ENCODE measurements around the gene ZHX3. TPM values are rescaled to one million over a fixed set of nuclear protein-coding genes. Genes with fewer than 3 reads are reported as not detected.

ZHX3 gene
- total RNA-seq, 4 donors from 2014 or later = 20.1 to 30.0 (median 25.9) TPM

DNA sequence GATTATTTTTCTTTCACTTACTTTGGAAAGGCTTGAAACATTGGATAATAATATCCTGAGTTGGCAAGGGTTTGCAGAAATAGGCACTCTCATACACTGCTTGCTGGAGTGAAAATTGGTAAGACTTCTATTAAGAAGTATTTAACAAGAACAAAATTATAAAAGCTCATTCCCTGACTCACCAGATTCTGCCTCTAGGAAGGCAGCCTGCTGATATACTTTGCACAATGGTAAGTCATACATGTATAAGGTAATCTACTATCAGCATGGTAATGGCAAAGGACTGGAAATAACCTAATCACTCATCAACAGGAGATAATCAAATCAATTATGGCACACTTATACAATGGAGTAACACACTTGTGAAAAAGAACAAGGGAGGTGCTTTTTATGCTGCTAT, 94.4 kb downstream of the ZHX3 start:
- no peak for DNase-seq

DNA sequence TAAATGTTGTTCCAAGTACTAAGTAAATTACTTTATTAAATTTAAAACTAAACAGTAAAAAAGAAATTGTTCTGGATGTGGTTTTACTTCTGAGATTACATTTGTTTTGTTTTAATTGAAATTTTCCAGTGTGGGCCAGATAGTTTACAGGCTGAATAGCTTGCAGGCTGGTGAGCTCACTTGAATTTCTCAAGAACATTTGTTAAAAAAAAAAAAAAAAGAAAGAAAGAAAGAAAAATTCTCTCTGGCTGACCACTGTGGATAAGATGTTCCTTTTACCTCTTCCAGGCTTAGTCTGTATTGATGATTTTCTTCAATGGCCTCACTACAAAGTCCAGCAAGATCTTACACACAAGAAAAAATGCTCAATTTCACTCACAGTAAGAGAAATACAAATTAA, 94.8 kb downstream of the ZHX3 start:
- intact Hi-C loops (cut with DNase I; ENCODE audit: low total_unique reads) = no loop called here
- no peak for ATAC-seq

More for the DNA sequence above, 94.4 kb downstream of the ZHX3 start:
- intact Hi-C loops (cut with DNase I; ENCODE audit: low total_unique reads) = no loop called here
- in situ Hi-C loops (cut with MboI; ENCODE audit: low sequenced_read_pairs in 4 of 4) = loop anchor here in 1 of 4 donors (10.0 kb wide), 1 partner anchor 48 kb away; no protein-coding TSS in a partner anchor
- H3K4me3 ChIP-seq = no peak overlapping the region
- H3K36me3 ChIP-seq = no peaks in the 10 kb centered on the region
- no peaks in the 10 kb centered on the region for H3K27me3 ChIP-seq
- ATAC-seq = no peak
- no peak overlapping the region for H3K27ac ChIP-seq
- peaks cover 17 to 22% of the 10 kb centered on the region in 2 donors for H3K4me1 ChIP-seq
- TF ChIP-seq, protein P1, sequence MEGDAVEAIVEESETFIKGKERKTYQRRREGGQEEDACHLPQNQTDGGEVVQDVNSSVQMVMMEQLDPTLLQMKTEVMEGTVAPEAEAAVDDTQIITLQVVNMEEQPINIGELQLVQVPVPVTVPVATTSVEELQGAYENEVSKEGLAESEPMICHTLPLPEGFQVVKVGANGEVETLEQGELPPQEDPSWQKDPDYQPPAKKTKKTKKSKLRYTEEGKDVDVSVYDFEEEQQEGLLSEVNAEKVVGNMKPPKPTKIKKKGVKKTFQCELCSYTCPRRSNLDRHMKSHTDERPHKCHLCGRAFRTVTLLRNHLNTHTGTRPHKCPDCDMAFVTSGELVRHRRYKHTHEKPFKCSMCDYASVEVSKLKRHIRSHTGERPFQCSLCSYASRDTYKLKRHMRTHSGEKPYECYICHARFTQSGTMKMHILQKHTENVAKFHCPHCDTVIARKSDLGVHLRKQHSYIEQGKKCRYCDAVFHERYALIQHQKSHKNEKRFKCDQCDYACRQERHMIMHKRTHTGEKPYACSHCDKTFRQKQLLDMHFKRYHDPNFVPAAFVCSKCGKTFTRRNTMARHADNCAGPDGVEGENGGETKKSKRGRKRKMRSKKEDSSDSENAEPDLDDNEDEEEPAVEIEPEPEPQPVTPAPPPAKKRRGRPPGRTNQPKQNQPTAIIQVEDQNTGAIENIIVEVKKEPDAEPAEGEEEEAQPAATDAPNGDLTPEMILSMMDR (IDR thresholded peaks at IDR 0.05 in 4 of 5, conservative IDR thresholded peaks at IDR 0.05 in 1 of 5) = no peak
- H3K9me3 ChIP-seq = no peaks in the 10 kb centered on the region

DNA sequence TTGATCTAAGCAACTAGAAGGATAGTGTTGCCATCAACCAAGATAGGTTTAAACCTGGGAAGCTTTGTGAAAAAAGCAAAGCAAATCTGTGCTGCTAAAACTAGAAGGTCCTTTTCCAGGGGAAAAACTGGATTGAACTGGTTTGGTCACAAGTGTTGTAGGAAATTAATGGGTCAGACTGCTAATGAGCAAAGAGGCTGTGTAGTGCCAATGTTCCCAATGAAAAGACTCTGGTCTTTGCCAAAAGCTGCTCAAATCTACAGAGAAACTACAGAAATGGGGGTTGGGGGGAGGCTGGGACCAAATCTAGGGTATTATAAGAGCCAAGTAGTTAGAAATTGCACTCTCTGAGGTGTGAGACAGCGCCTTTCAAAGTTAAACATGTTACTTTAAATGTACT, 95.2 kb downstream of the ZHX3 start:
- no peak overlapping the region for H3K4me3 ChIP-seq
- TF ChIP-seq, protein P1 (IDR thresholded peaks at IDR 0.05 in 4 of 5, conservative IDR thresholded peaks at IDR 0.05 in 1 of 5) = no peak
- TF ChIP-seq POLR2A (IDR thresholded peaks at IDR 0.05) = no peak
- no peaks in the 10 kb centered on the region for H3K27me3 ChIP-seq
- intact Hi-C loops (cut with DNase I; ENCODE audit: low total_unique reads) = no loop called here
- no peak overlapping the region for H3K27ac ChIP-seq
- no peaks in the 10 kb centered on the region for H3K9me3 ChIP-seq
- H3K4me1 ChIP-seq = peaks cover 15 to 22% of the 10 kb centered on the region in 2 donors
- ATAC-seq = no peak
- no peak for DNase-seq
- H3K36me3 ChIP-seq = no peaks in the 10 kb centered on the region
- in situ Hi-C loops (cut with MboI; ENCODE audit: low sequenced_read_pairs in 4 of 4) = loop anchor here in 1 of 4 donors (10.0 kb wide), 1 partner anchor 47 kb away; no protein-coding TSS in a partner anchor

More for the DNA sequence above, 94.8 kb downstream of the ZHX3 start:
- TF ChIP-seq, protein P1 (IDR thresholded peaks at IDR 0.05 in 4 of 5, conservative IDR thresholded peaks at IDR 0.05 in 1 of 5) = no peak
- no peak for TF ChIP-seq POLR2A (IDR thresholded peaks at IDR 0.05)
- Histone ChIP-seq H3K4me3 (no peak overlapping the region), H3K4me1 (peaks cover 15 to 22% of the 10 kb centered on the region in 2 donors), H3K9me3 (no peaks in the 10 kb centered on the region), H3K27ac (no peak overlapping the region), H3K36me3 (no peaks in the 10 kb centered on the region), H3K27me3 (no peaks in the 10 kb centered on the region)
- no peak for DNase-seq
- in situ Hi-C loops (cut with MboI; ENCODE audit: low sequenced_read_pairs in 4 of 4) = loop anchor here in 1 of 4 donors (10.0 kb wide), 1 partner anchor 48 kb away; no protein-coding TSS in a partner anchor

DNA sequence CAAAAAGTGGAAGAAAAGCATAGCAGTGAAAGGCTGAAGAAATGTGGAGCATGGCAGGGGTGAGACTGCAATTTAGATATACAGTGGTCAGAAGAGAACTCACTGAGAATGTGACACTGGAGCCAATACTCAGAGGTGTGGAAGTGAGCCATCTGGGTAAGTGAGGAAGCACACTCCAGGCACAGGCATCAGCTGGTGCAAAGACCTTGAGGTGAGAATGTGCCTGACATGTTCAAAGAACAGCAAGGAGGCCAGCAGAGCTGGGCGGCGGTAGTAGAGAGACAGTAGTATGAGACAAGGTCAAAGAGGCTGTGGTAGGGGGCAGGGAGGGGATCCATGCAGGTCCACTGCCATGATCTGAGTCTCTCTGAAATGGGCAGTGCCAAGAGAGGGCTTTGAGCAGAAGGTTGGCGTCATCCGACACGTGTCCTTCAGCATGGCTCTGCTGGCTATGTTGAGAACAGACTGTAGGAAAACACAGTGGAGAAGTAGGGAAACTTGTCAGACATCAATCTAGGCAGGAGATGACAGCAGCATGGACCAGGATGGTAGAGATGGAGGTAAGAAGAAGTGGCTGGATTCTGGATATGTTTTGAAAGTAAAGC, 95.8 kb downstream of the ZHX3 start:
- H3K27me3 ChIP-seq = no peaks in the 10 kb centered on the region
- no peak overlapping the region for H3K4me3 ChIP-seq
- ATAC-seq (peak in 1 of 2 donors; percentile 63), DNase-seq (no peak)
- in situ Hi-C loops (cut with MboI; ENCODE audit: low sequenced_read_pairs in 4 of 4) (loop anchor here in 1 of 4 donors (10.0 kb wide), 1 partner anchor 47 kb away; no protein-coding TSS in a partner anchor), intact Hi-C loops (cut with DNase I; ENCODE audit: low total_unique reads) (no loop called here)
- H3K4me1 ChIP-seq = peaks cover 15 to 22% of the 10 kb centered on the region in 2 donors
- no peaks in the 10 kb centered on the region for H3K9me3 ChIP-seq
- no peak for TF ChIP-seq POLR2A (IDR thresholded peaks at IDR 0.05)
- TF ChIP-seq, protein P1 (IDR thresholded peaks at IDR 0.05 in 4 of 5, conservative IDR thresholded peaks at IDR 0.05 in 1 of 5) = no peak
- no peaks in the 10 kb centered on the region for H3K36me3 ChIP-seq
- no peak overlapping the region for H3K27ac ChIP-seq
